ENCODE results near the gene ATP10A. TPM values are rescaled to one million over a fixed set of nuclear protein-coding genes. Genes with fewer than 3 reads are reported as not detected.

The ATP10A gene
- total RNA-seq, 2 experiments from 2014 or later, result 57.9 to 62.4 TPM

GRCh38 chr15:25701721-25702465, 161.2 kb downstream of the ATP10A start:
- DNase-seq, result no peak
- no peaks in the 10 kb centered on the region for H3K4me1 Mint-ChIP-seq
- H3K9me3 Mint-ChIP-seq, result no peaks in the 10 kb centered on the region
- no peak overlapping the region for H3K27ac Mint-ChIP-seq
- peaks cover 27% of the 10 kb centered on the region for H3K36me3 Mint-ChIP-seq (ENCODE audit: low read depth)
- ChIA-PET POLR2A (no interaction called here), CTCF (interaction anchor here (1.0 kb wide), 1 partner anchor 13 kb away, joined by 3 read pairs; no protein-coding TSS in a partner anchor)
- no peak overlapping the region for H3K4me3 Mint-ChIP-seq
- H3K27me3 Mint-ChIP-seq, result no peaks in the 10 kb centered on the region

- peaks cover 27% of the 10 kb centered on the region for H3K36me3 Mint-ChIP-seq (ENCODE audit: low read depth)
- H3K4me3 Mint-ChIP-seq, result no peak overlapping the region
- ChIA-PET CTCF (no interaction called here), POLR2A (no interaction called here)
- H3K27me3 Mint-ChIP-seq, result no peaks in the 10 kb centered on the region
- DNase-seq, result no peak
- H3K4me1 Mint-ChIP-seq, result no peaks in the 10 kb centered on the region
- H3K27ac Mint-ChIP-seq, result peak overlapping the region; percentile 54
- no peaks in the 10 kb centered on the region for H3K9me3 Mint-ChIP-seq
Observed at GRCh38 chr15:25700916-25701315, 162.2 kb downstream of the ATP10A start.

GRCh38 chr15:25697586-25697985, 165.5 kb downstream of the ATP10A start:
- H3K4me1 Mint-ChIP-seq, result no peaks in the 10 kb centered on the region
- no peak for DNase-seq
- CTCF ChIA-PET, result no interaction called here
- H3K27ac Mint-ChIP-seq, result no peak overlapping the region
- POLR2A ChIA-PET, result no interaction called here
- no peak overlapping the region for H3K4me3 Mint-ChIP-seq
- H3K9me3 Mint-ChIP-seq, result no peaks in the 10 kb centered on the region
- H3K36me3 Mint-ChIP-seq (ENCODE audit: low read depth), result peaks cover 43% of the 10 kb centered on the region
- no peaks in the 10 kb centered on the region for H3K27me3 Mint-ChIP-seq

GRCh38 chr15:25695875-25696760, 167.0 kb downstream of the ATP10A start:
- Mint-ChIP-seq H3K27me3 (no peaks in the 10 kb centered on the region), H3K4me3 (no peak overlapping the region), H3K9me3 (no peaks in the 10 kb centered on the region), H3K4me1 (no peaks in the 10 kb centered on the region), H3K27ac (no peak overlapping the region), H3K36me3 (ENCODE audit: low read depth) (peaks cover 51% of the 10 kb centered on the region)
- DNase-seq, result no peak
- ChIA-PET POLR2A (no interaction called here), CTCF (interaction anchor here (0.6 to 1.3 kb wide), 3 partner anchors 14 to 1102 kb away, joined by 3 to 4 read pairs (median 3); no protein-coding TSS in a partner anchor)

GRCh38 chr15:25694823-25695312, 168.3 kb downstream of the ATP10A start:
- Mint-ChIP-seq H3K27ac (no peak overlapping the region), H3K27me3 (no peaks in the 10 kb centered on the region), H3K4me3 (no peak overlapping the region), H3K36me3 (ENCODE audit: low read depth) (peaks cover 51% of the 10 kb centered on the region), H3K9me3 (no peaks in the 10 kb centered on the region), H3K4me1 (no peaks in the 10 kb centered on the region)
- POLR2A ChIA-PET, result no interaction called here
- CTCF ChIA-PET, result no interaction called here
- no peak for DNase-seq

- POLR2A ChIA-PET, result no interaction called here
- H3K27me3 Mint-ChIP-seq, result no peaks in the 10 kb centered on the region
- no peak overlapping the region for H3K4me3 Mint-ChIP-seq
- H3K9me3 Mint-ChIP-seq, result no peaks in the 10 kb centered on the region
- H3K36me3 Mint-ChIP-seq (ENCODE audit: low read depth), result peaks cover 53% of the 10 kb centered on the region
- H3K27ac Mint-ChIP-seq, result no peak overlapping the region
- CTCF ChIA-PET, result no interaction called here
- no peaks in the 10 kb centered on the region for H3K4me1 Mint-ChIP-seq
- no peak for DNase-seq
Observed at GRCh38 chr15:25694239-25694584, 168.9 kb downstream of the ATP10A start.

- POLR2A ChIA-PET, result no interaction called here
- Mint-ChIP-seq H3K4me1 (no peaks in the 10 kb centered on the region), H3K4me3 (no peak overlapping the region), H3K36me3 (ENCODE audit: low read depth) (peaks cover 48% of the 10 kb centered on the region), H3K27ac (no peak overlapping the region), H3K9me3 (no peaks in the 10 kb centered on the region), H3K27me3 (no peaks in the 10 kb centered on the region)
- CTCF ChIA-PET, result no interaction called here
- DNase-seq, result peak; percentile 41
Observed at GRCh38 chr15:25693321-25694238, 169.5 kb downstream of the ATP10A start.

GRCh38 chr15:25691544-25692430, 171.3 kb downstream of the ATP10A start:
- peaks cover 56% of the 10 kb centered on the region for H3K36me3 Mint-ChIP-seq (ENCODE audit: low read depth)
- POLR2A ChIA-PET, result no interaction called here
- H3K9me3 Mint-ChIP-seq, result no peaks in the 10 kb centered on the region
- CTCF ChIA-PET, result interaction anchor here (1.0 kb wide), 1 partner anchor 40 kb away, joined by 3 read pairs; no protein-coding TSS in a partner anchor
- no peak overlapping the region for H3K27ac Mint-ChIP-seq
- H3K4me3 Mint-ChIP-seq, result no peak overlapping the region
- no peaks in the 10 kb centered on the region for H3K4me1 Mint-ChIP-seq
- H3K27me3 Mint-ChIP-seq, result no peaks in the 10 kb centered on the region
- DNase-seq, result no peak

- CTCF ChIA-PET, result interaction anchor here (0.6 to 1.0 kb wide), 2 partner anchors 39 to 251 kb away, joined by 3 read pairs; no protein-coding TSS in a partner anchor
- peaks cover 58% of the 10 kb centered on the region for H3K36me3 Mint-ChIP-seq (ENCODE audit: low read depth)
- H3K27ac Mint-ChIP-seq, result no peak overlapping the region
- H3K4me1 Mint-ChIP-seq, result no peaks in the 10 kb centered on the region
- no peak for DNase-seq
- H3K4me3 Mint-ChIP-seq, result no peak overlapping the region
- H3K27me3 Mint-ChIP-seq, result no peaks in the 10 kb centered on the region
- no peaks in the 10 kb centered on the region for H3K9me3 Mint-ChIP-seq
- POLR2A ChIA-PET, result no interaction called here
Observed at GRCh38 chr15:25690673-25691543, 172.2 kb downstream of the ATP10A start.

- Mint-ChIP-seq H3K4me3 (no peak overlapping the region), H3K27ac (no peak overlapping the region)
Observed at GRCh38 chr15:25689592-25689991, 173.5 kb downstream of the ATP10A start.

GRCh38 chr15:25688166-25688565, 175.0 kb downstream of the ATP10A start:
- Mint-ChIP-seq H3K9me3 (no peaks in the 10 kb centered on the region), H3K4me1 (no peaks in the 10 kb centered on the region), H3K4me3 (no peak overlapping the region), H3K27ac (no peak overlapping the region), H3K27me3 (no peaks in the 10 kb centered on the region), H3K36me3 (ENCODE audit: low read depth) (peaks cover 70% of the 10 kb centered on the region)
- no peak for DNase-seq
- ChIA-PET CTCF (no interaction called here), POLR2A (no interaction called here)

More at GRCh38 chr15:25689592-25689991, 173.5 kb downstream of the ATP10A start:
- H3K36me3 Mint-ChIP-seq (ENCODE audit: low read depth), result peaks cover 67% of the 10 kb centered on the region
- no peak for DNase-seq
- CTCF ChIA-PET, result interaction anchor here (1.1 kb wide), 2 partner anchors 14 to 245 kb away, joined by 3 read pairs; no protein-coding TSS in a partner anchor
- no peaks in the 10 kb centered on the region for H3K27me3 Mint-ChIP-seq
- POLR2A ChIA-PET, result no interaction called here
- H3K4me1 Mint-ChIP-seq, result no peaks in the 10 kb centered on the region
- H3K9me3 Mint-ChIP-seq, result no peaks in the 10 kb centered on the region
